HepG2 (cell line): ENCODE measurements around the gene ZNF341. TPM values are rescaled to one million over a fixed set of nuclear protein-coding genes. Genes with fewer than 3 reads are reported as not detected.
A peak's percentile ranks its signal among the peaks of the same experiment; 100 is the strongest.

ENCODE experiments used
- BHLHE40 ChIP-seq: IDR thresholded peaks from 2 replicates; pipeline ENCODE4 v1.6.1; 2011; ENCODE audit warnings: low read length, improper control_type of control experiment
- HINFP ChIP-seq: sonication (generic); formaldehyde crosslinking; IDR thresholded peaks from 2 replicates; pipeline ENCODE4 v1.4.0; 2020; ENCODE audit warnings: low read depth, mild to moderate bottlenecking, missing genetic modification reagents
- HOXA3 ChIP-seq: sonication (generic); formaldehyde crosslinking; IDR thresholded peaks from 2 replicates; pipeline ENCODE4 v1.5.0; 2020; ENCODE audit warnings: missing genetic modification reagents
- IRF9 ChIP-seq: sonication (generic); formaldehyde crosslinking; IDR thresholded peaks from 2 replicates; pipeline ENCODE4 v1.8.0; 2022; ENCODE audit warnings: missing genetic modification reagents, mild to moderate bottlenecking, borderline replicate concordance
- IRX3 ChIP-seq: sonication (generic); formaldehyde crosslinking; IDR thresholded peaks from 2 replicates; pipeline ENCODE4 v1.8.1; 2023; ENCODE audit warnings: mild to moderate bottlenecking, low read depth, missing genetic modification reagents, borderline replicate concordance
- MIER2 ChIP-seq: IDR thresholded peaks from 2 replicates; pipeline ENCODE4 v1.6.1; 2016; ENCODE audit warnings: missing biosample characterization, missing genetic modification reagents
- MLLT10 ChIP-seq: sonication (generic); formaldehyde crosslinking; IDR thresholded peaks from 2 replicates; pipeline ENCODE4 v1.4.0; 2020; ENCODE audit warnings: missing genetic modification reagents
- NFIC ChIP-seq: IDR thresholded peaks from 2 replicates; pipeline ENCODE4 v1.6.1; 2012; ENCODE audit warnings: mild to moderate bottlenecking, low read length, inconsistent platforms
- POLR2A ChIP-seq, 2 experiments: IDR thresholded peaks; 2 replicates each; pipeline ENCODE4 v1.6.1; 2011; ENCODE audit warnings: low read depth in 2 of 2, low read length in 2 of 2, mild to moderate bottlenecking in 1 of 2, moderate library complexity in 1 of 2; ENCODE audit not compliant: insufficient read depth in 1 of 2
- RFXAP ChIP-seq: sonication (generic); formaldehyde crosslinking; IDR thresholded peaks from 2 replicates; pipeline ENCODE4 v1.4.0; 2020; ENCODE audit warnings: missing genetic modification reagents, borderline replicate concordance
- SNRNP70 ChIP-seq: fragments of 200-400 bp; formaldehyde crosslinking; IDR thresholded peaks from 2 replicates; pipeline ENCODE4 v1.6.1; 2017; ENCODE audit warnings: mild to moderate bottlenecking, low read depth, low read length, moderate library complexity
- SOX5 ChIP-seq: IDR thresholded peaks from 2 replicates; pipeline ENCODE4 v1.6.1; 2016; ENCODE audit warnings: borderline replicate concordance
- TBX2 ChIP-seq: sonication (generic); formaldehyde crosslinking; IDR thresholded peaks from 2 replicates; pipeline ENCODE4 v1.5.0; 2020; ENCODE audit warnings: missing genetic modification reagents, mild to moderate bottlenecking, borderline replicate concordance
- TSC22D2 ChIP-seq: sonication (generic); formaldehyde crosslinking; IDR thresholded peaks from 2 replicates; pipeline ENCODE4 v1.5.1; 2020; ENCODE audit warnings: missing genetic modification reagents, mild to moderate bottlenecking, borderline replicate concordance
- ZBED4 ChIP-seq: sonication (generic); formaldehyde crosslinking; IDR thresholded peaks from 2 replicates; pipeline ENCODE4 v1.4.0; 2020; ENCODE audit warnings: missing genetic modification reagents, borderline replicate concordance
- ZFP90 ChIP-seq: sonication (generic); formaldehyde crosslinking; IDR thresholded peaks from 2 replicates; pipeline ENCODE4 v1.8.0; 2022; ENCODE audit warnings: missing genetic modification reagents, mild to moderate bottlenecking, inconsistent platforms, borderline replicate concordance
- ZNF10 ChIP-seq: sonication (generic); formaldehyde crosslinking; IDR thresholded peaks from 2 replicates; pipeline ENCODE4 v1.4.0; 2020; ENCODE audit warnings: mild to moderate bottlenecking, low read depth, missing genetic modification reagents, borderline replicate concordance
- ZNF282 ChIP-seq: fragments of 450-650 bp; IDR thresholded peaks from 2 replicates; pipeline ENCODE4 v1.6.1; 2018; ENCODE audit not compliant: partially characterized antibody
- ZNF543 ChIP-seq: sonication (generic); formaldehyde crosslinking; IDR thresholded peaks from 2 replicates; pipeline ENCODE4 v1.4.0; 2020; ENCODE audit warnings: mild to moderate bottlenecking, missing genetic modification reagents
- ZNF597 ChIP-seq: sonication (generic); formaldehyde crosslinking; IDR thresholded peaks from 2 replicates; pipeline ENCODE4 v1.5.0; 2020; ENCODE audit warnings: missing genetic modification reagents
- ZNF713 ChIP-seq: sonication (generic); formaldehyde crosslinking; IDR thresholded peaks from 2 replicates; pipeline ENCODE4 v1.4.0; 2020; ENCODE audit warnings: mild to moderate bottlenecking, missing genetic modification reagents
- ZZZ3 ChIP-seq: sonication (generic); formaldehyde crosslinking; IDR thresholded peaks from 2 replicates; pipeline ENCODE4 v1.4.0; 2020; ENCODE audit warnings: missing genetic modification reagents, mild to moderate bottlenecking, borderline replicate concordance
- polyA plus RNA-seq, 8 experiments: library from polyadenylated mRNA; depleted of rRNA in 3 of 8; stranded (reverse) in 7 of 8; unstranded in 1 of 8; fragments of >200 nt; fragmentation: Illumina TruSeq in 4 of 8; extraction: Trizol in 4 of 8; gene quantifications; 2 replicates each; pipeline versions ENCODE4 v1.2.1 to v1.2.3, GENCODE V29; 2011 to 2016; ENCODE audit warnings: low read depth in 4 of 8, missing spikeins in 1 of 8, mixed read lengths in 1 of 8; ENCODE audit not compliant: insufficient read depth in 1 of 8
- total RNA-seq, 5 experiments: library from RNA; depleted of rRNA; stranded (reverse); fragments of >200 nt; fragmentation: Illumina TruSeq; extraction: Trizol; gene quantifications; 2 replicates each; pipeline ENCODE4 v1.2.3, GENCODE V29; 2016; ENCODE audit warnings: low read depth in 1 of 5

The ZNF341 gene
- total and polyA plus RNA-seq, 2 of the 13 experiments (the other 11 are each of a cell fraction or from before 2014, with no cell fraction given), result 1.1 to 2.2 TPM

- TF ChIP-seq ZBED4 (CRISPR knock-in tag), result no peak; the same call in 1 of the 2 replicates
- TF ChIP-seq HOXA3, result peak; percentile 90
- TF ChIP-seq ZNF543 (CRISPR knock-in tag), result peak; percentile 96
- TF ChIP-seq MLLT10 (CRISPR knock-in tag), result no peak
- TF ChIP-seq NFIC, result peak; percentile 72
- no peak for TF ChIP-seq ZNF10 (CRISPR knock-in tag)
- TF ChIP-seq POLR2A (IDR thresholded peaks at IDR 0.05; ENCODE audit: insufficient read depth in 1 of 2, low read depth in 2 of 2, low read length in 2 of 2), result no peak
- peak; percentile 80; the same call in 1 of the 2 replicates for TF ChIP-seq ZFP90 (CRISPR knock-in tag)
- TF ChIP-seq SOX5, result peak; percentile 90
- TF ChIP-seq MIER2, result peak; percentile 85
- TF ChIP-seq ZZZ3 (CRISPR knock-in tag), result no peak
- TF ChIP-seq RFXAP (CRISPR knock-in tag), result peak; percentile 86; the same call in 1 of the 2 replicates
- TF ChIP-seq TSC22D2, result no peak
- peak; percentile 59; the same call in 1 of the 2 replicates for TF ChIP-seq HINFP
- no peak for TF ChIP-seq ZNF713 (CRISPR knock-in tag)
- peak; percentile 81; the same call in 1 of the 2 replicates for TF ChIP-seq TBX2 (CRISPR knock-in tag)
- TF ChIP-seq ZNF282, result no peak
- no peak for TF ChIP-seq ZNF597 (CRISPR knock-in tag)
- TF ChIP-seq BHLHE40, result no peak
- 0 out of 2 replicates have a peak, but pooled peaks have one; percentile 77 for TF ChIP-seq IRF9 (CRISPR knock-in tag)
- no peak; the same call in 1 of the 2 replicates for TF ChIP-seq IRX3 (CRISPR knock-in tag)
- no peak for TF ChIP-seq SNRNP70
These were observed 30.0 kb upstream of the ZNF341 start (continued) for GRCh38 chr20:33701629-33702450.
